ENCODE results near the gene PRDM7. TPM values are rescaled to one million over a fixed set of nuclear protein-coding genes. Genes with fewer than 3 reads are reported as not detected.
"Not testable (repeated sequence)": the region's sequence is repeated elsewhere in the genome, so short reads cannot be mapped to it uniquely, and the experiment has no call there.

PRDM7 gene
- total RNA-seq, 1 donor from 2014 or later, result not detected

DNA sequence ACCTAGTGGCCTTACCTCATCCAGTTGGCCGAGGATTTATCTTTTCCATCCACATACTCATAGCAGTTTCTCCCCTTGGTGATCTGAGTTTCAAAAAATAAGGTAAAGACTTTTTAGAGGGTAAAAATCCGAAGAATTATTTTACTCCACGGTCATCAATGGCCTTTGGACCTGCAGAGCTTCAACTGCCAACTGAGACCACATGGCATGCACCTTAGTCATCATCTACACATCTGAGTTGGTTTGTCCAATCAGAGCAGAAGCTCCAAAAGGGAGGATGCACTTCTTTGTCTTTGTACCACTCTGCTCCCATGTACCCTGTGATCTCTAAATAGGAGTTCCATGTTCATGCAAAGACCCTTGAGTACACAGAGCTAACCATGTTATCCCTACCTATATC, 15.7 kb downstream of the PRDM7 start:
- no peak overlapping the region for H3K4me3 Mint-ChIP-seq (ENCODE audit: unreplicated experiment)
- no peak for DNase-seq (ENCODE audit: extremely low spot score, unreplicated experiment)
- TF ChIP-seq, protein P1, sequence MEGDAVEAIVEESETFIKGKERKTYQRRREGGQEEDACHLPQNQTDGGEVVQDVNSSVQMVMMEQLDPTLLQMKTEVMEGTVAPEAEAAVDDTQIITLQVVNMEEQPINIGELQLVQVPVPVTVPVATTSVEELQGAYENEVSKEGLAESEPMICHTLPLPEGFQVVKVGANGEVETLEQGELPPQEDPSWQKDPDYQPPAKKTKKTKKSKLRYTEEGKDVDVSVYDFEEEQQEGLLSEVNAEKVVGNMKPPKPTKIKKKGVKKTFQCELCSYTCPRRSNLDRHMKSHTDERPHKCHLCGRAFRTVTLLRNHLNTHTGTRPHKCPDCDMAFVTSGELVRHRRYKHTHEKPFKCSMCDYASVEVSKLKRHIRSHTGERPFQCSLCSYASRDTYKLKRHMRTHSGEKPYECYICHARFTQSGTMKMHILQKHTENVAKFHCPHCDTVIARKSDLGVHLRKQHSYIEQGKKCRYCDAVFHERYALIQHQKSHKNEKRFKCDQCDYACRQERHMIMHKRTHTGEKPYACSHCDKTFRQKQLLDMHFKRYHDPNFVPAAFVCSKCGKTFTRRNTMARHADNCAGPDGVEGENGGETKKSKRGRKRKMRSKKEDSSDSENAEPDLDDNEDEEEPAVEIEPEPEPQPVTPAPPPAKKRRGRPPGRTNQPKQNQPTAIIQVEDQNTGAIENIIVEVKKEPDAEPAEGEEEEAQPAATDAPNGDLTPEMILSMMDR (IDR thresholded peaks at IDR 0.05), result no peak
- peaks cover 39% of the 10 kb centered on the region for H3K27me3 Mint-ChIP-seq (ENCODE audit: unreplicated experiment)
- H3K9me3 Mint-ChIP-seq (ENCODE audit: unreplicated experiment), result no peaks in the 10 kb centered on the region
- H3K4me1 Mint-ChIP-seq (ENCODE audit: unreplicated experiment), result no peaks in the 10 kb centered on the region
- H3K27ac Mint-ChIP-seq (ENCODE audit: unreplicated experiment), result no peak overlapping the region
- H3K36me3 Mint-ChIP-seq (ENCODE audit: unreplicated experiment), result no peaks in the 10 kb centered on the region

DNA sequence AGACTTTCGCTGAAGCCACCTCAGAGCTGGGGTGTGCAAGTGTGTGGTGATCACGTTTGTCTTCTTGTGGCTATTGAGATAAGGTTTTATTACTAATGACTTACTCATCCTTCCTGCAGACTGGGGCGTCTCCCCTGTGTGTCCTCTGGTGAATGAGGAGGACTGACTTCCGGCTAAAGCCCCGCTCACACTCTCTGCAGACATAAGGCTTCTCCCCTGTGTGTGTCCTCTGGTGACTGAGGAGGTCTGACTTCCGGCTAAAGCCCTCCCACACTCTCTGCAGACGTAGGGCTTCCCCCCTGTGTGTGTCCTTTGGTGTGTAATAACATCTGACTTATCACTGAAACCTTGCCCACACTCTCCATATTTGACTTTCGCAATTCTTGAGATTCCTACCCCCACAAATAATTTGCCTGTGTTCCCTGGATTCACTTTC, 19.4 kb downstream of the PRDM7 start:
- DNase-seq (ENCODE audit: extremely low spot score, unreplicated experiment), result no peak
- Mint-ChIP-seq H3K27ac (ENCODE audit: unreplicated experiment) (no peak overlapping the region), H3K27me3 (ENCODE audit: unreplicated experiment) (peaks cover 19% of the 10 kb centered on the region), H3K36me3 (ENCODE audit: unreplicated experiment) (peaks cover 5% of the 10 kb centered on the region), H3K4me3 (ENCODE audit: unreplicated experiment) (no peak overlapping the region), H3K4me1 (ENCODE audit: unreplicated experiment) (no peaks in the 10 kb centered on the region), H3K9me3 (ENCODE audit: unreplicated experiment) (peaks cover 20% of the 10 kb centered on the region)
- TF ChIP-seq, protein P1 (IDR thresholded peaks at IDR 0.05), result no peak

DNA sequence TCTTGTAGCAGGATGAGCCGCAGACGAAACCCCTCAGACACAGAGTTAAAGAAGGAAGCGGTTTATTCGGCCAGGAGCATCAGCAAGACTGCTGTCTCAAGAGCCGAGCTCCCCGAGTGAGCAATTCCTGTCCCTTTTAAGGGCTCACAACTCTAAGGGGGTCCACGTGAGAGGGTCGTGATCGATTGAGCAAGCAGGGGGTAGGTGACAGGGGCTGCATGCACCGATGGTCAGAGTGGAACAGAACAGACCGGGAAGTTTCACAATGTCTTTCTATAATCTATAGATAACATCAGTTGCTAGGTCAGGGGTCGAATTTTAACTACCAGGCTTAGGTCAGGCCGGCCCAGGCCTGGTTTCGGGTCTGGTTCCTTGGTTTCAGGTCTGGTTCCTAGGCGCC, 20.6 kb downstream of the PRDM7 start:
- not testable (repeated sequence) for DNase-seq (ENCODE audit: extremely low spot score, unreplicated experiment); H3K4me1 Mint-ChIP-seq (ENCODE audit: unreplicated experiment); H3K27ac Mint-ChIP-seq (ENCODE audit: unreplicated experiment); H3K4me3 Mint-ChIP-seq (ENCODE audit: unreplicated experiment); H3K36me3 Mint-ChIP-seq (ENCODE audit: unreplicated experiment)
- H3K27me3 Mint-ChIP-seq (ENCODE audit: unreplicated experiment), result peaks cover 15% of the 10 kb centered on the region
- peaks cover 20% of the 10 kb centered on the region for H3K9me3 Mint-ChIP-seq (ENCODE audit: unreplicated experiment)

DNA sequence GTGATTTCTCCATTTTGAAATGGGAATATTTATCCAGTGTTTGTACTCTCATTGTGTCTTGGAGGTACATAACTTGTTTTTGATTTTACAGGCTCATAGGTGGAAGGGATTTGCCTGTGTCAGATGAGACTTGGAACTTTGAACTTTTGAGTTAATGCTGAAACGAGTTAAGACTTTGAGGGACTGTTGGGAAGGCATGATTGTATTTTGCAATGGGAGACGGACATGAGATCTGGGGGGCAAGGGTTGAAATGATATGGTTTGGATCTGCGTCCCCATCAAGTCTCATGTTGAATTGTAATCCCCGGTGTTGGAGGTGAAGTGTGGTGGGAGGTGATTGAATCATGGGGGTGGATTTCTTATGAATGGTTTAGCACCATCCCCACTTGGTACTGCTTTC, 21.8 kb downstream of the PRDM7 start:
- H3K36me3 Mint-ChIP-seq (ENCODE audit: unreplicated experiment), result peaks cover 5% of the 10 kb centered on the region

DNA sequence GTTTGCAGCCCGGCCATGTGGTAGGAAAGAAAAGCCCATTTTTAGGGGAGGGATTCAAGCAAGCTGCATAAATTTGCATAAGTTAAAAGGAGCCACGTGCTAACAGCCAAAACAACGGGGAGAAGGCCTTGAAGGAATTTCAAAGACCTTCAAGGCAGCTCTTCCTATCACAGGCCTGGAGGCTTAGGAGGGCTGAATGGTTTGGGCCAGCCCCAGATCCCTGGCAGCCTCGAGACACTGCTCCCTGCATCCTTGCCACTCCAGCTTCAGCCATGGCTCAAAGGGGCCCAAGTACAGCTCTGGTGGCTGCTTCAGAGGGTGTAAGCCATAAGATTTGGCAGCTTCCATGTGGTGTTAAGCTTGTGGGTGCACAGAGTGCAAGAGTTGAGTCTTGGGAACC, 22.6 kb downstream of the PRDM7 start:
- Mint-ChIP-seq H3K27ac (ENCODE audit: unreplicated experiment) (no peak overlapping the region), H3K4me3 (ENCODE audit: unreplicated experiment) (no peak overlapping the region), H3K9me3 (ENCODE audit: unreplicated experiment) (peaks cover 20% of the 10 kb centered on the region), H3K36me3 (ENCODE audit: unreplicated experiment) (peaks cover 5% of the 10 kb centered on the region), H3K27me3 (ENCODE audit: unreplicated experiment) (peaks cover 4% of the 10 kb centered on the region), H3K4me1 (ENCODE audit: unreplicated experiment) (no peaks in the 10 kb centered on the region)
- TF ChIP-seq, protein P1 (IDR thresholded peaks at IDR 0.05), result no peak
- no peak for DNase-seq (ENCODE audit: extremely low spot score, unreplicated experiment)

More for the DNA sequence above, 21.8 kb downstream of the PRDM7 start:
- no peak overlapping the region for H3K4me3 Mint-ChIP-seq (ENCODE audit: unreplicated experiment)
- H3K9me3 Mint-ChIP-seq (ENCODE audit: unreplicated experiment), result peaks cover 20% of the 10 kb centered on the region
- peaks cover 10% of the 10 kb centered on the region for H3K27me3 Mint-ChIP-seq (ENCODE audit: unreplicated experiment)
- H3K27ac Mint-ChIP-seq (ENCODE audit: unreplicated experiment), result no peak overlapping the region
- TF ChIP-seq, protein P1 (IDR thresholded peaks at IDR 0.05), result no peak
- no peak for DNase-seq (ENCODE audit: extremely low spot score, unreplicated experiment)
- H3K4me1 Mint-ChIP-seq (ENCODE audit: unreplicated experiment), result no peaks in the 10 kb centered on the region
